ENCODE data around the gene RPF1.
"Not testable (repeated sequence)": the region's sequence is repeated elsewhere in the genome, so short reads cannot be mapped to it uniquely, and the experiment has no call there.

Gene RPF1

GRCh38 chr1:84478876-84479868, at the start of gene RPF1:
RPF1 (plus strand) TSS chr1:84479266; CDS start chr1:84479282, 16 bp downstream.
- peak; percentile 86 for DNase-seq

- DNase-seq = no peak
Observed at GRCh38 chr1:84430546-84430945, 48.5 kb upstream of the RPF1 start.

- DNase-seq = peak; percentile 57
Observed at GRCh38 chr1:84433258-84434080, 45.6 kb upstream of the RPF1 start.

GRCh38 chr1:84434081-84434769, 44.8 kb upstream of the RPF1 start:
- DNase-seq = peak; percentile 8

- DNase-seq = no peak
Observed at GRCh38 chr1:84434801-84435549, 44.1 kb upstream of the RPF1 start.

- no peak for DNase-seq
Observed at GRCh38 chr1:84436876-84437655, 42.0 kb upstream of the RPF1 start.

- no peak for DNase-seq
Observed at GRCh38 chr1:84442256-84442655, 36.8 kb upstream of the RPF1 start.

GRCh38 chr1:84442747-84443646, 36.1 kb upstream of the RPF1 start:
- peak; percentile 43 for DNase-seq

- DNase-seq = not testable (repeated sequence)
Observed at GRCh38 chr1:84448704-84449103, 30.4 kb upstream of the RPF1 start.

GRCh38 chr1:84450910-84451309, 28.2 kb upstream of the RPF1 start:
- no peak for DNase-seq

GRCh38 chr1:84452436-84452835, 26.6 kb upstream of the RPF1 start:
- DNase-seq = no peak

- no peak for DNase-seq
Observed at GRCh38 chr1:84462118-84462517, 16.9 kb upstream of the RPF1 start.

GRCh38 chr1:84467298-84467697, 11.8 kb upstream of the RPF1 start:
- no peak for DNase-seq

GRCh38 chr1:84476225-84476624, 2.8 kb upstream of the RPF1 start:
- DNase-seq = no peak

- peak; percentile 10 for DNase-seq
Observed at GRCh38 chr1:84479998-84480397, 932 bp downstream of the RPF1 start.

GRCh38 chr1:84480650-84481049, 1.6 kb downstream of the RPF1 start:
- no peak for DNase-seq

GRCh38 chr1:84481317-84481716, 2.3 kb downstream of the RPF1 start:
- no peak for DNase-seq

- DNase-seq = no peak
Observed at GRCh38 chr1:84488107-84488506, 9.0 kb downstream of the RPF1 start.

GRCh38 chr1:84489766-84490165, 10.7 kb downstream of the RPF1 start:
- no peak for DNase-seq

GRCh38 chr1:84492726-84493125, 13.7 kb downstream of the RPF1 start:
- DNase-seq = no peak
